CD4-positive, alpha-beta T cell treated with Interleukin-21 for 1 hour (primary cell): Measurements from ENCODE around the gene VARS2.

Source experiments
- DNase-seq: peaks from one replicate; pipeline ENCODE4 v3.0.0-alpha.2; 2020

Gene VARS2

GRCh38 chr6:30884521-30885480 lies 29.2 kb upstream of the VARS2 start:
- peak; percentile 40 for DNase-seq

GRCh38 chr6:30885481-30885998 lies 28.5 kb upstream of the VARS2 start:
- no peak for DNase-seq

- no peak for DNase-seq
These were observed 27.8 kb upstream of the VARS2 start for GRCh38 chr6:30885999-30886896.

- DNase-seq = no peak
These were observed 27.2 kb upstream of the VARS2 start for GRCh38 chr6:30886897-30887255.

- DNase-seq = no peak
These were observed 25.9 kb upstream of the VARS2 start for GRCh38 chr6:30887901-30888815.

- DNase-seq = no peak
These were observed 25.1 kb upstream of the VARS2 start for GRCh38 chr6:30888816-30889495.

- DNase-seq = no peak
These were observed 24.5 kb upstream of the VARS2 start for GRCh38 chr6:30889496-30889885.

- no peak for DNase-seq
These were observed 24.0 kb upstream of the VARS2 start for GRCh38 chr6:30889921-30890645.

GRCh38 chr6:30890646-30891449 lies 23.2 kb upstream of the VARS2 start:
- DNase-seq = no peak

- DNase-seq = no peak
These were observed 22.7 kb upstream of the VARS2 start for GRCh38 chr6:30891450-30891723.

GRCh38 chr6:30891816-30892538 lies 22.1 kb upstream of the VARS2 start:
- no peak for DNase-seq

- DNase-seq = no peak
These were observed 20.9 kb upstream of the VARS2 start for GRCh38 chr6:30893001-30893591.

- no peak for DNase-seq
These were observed 20.4 kb upstream of the VARS2 start for GRCh38 chr6:30893666-30894065.

- no peak for DNase-seq
These were observed 19.7 kb upstream of the VARS2 start for GRCh38 chr6:30894381-30894780.

GRCh38 chr6:30894935-30895334 lies 19.1 kb upstream of the VARS2 start:
- no peak for DNase-seq

- DNase-seq = no peak
These were observed 18.7 kb upstream of the VARS2 start for GRCh38 chr6:30895343-30895742.

GRCh38 chr6:30896541-30896940 lies 17.5 kb upstream of the VARS2 start:
- DNase-seq = no peak

- no peak for DNase-seq
These were observed 16.2 kb upstream of the VARS2 start for GRCh38 chr6:30897882-30898281.

- DNase-seq = no peak
These were observed 15.2 kb upstream of the VARS2 start for GRCh38 chr6:30898750-30899360.
